GM18951 (cell line): ENCODE measurements around the gene GNL3L.
"Not testable (repeated sequence)": the region's sequence is repeated elsewhere in the genome, so short reads cannot be mapped to it uniquely, and the experiment has no call there.

ENCODE experiments used
- POLR2A ChIP-seq: IDR thresholded peaks from 4 replicates; pipeline ENCODE4 v1.6.1; 2011; ENCODE audit warnings: mild to moderate bottlenecking; ENCODE audit not compliant: insufficient read length, insufficient read depth; ENCODE audit errors: extremely low read depth
- in situ Hi-C: fragments of 300-500 bp; cut with MboI; formaldehyde crosslinking; loops from one replicate; pipeline ENCODE4 v1.12.0; 2022; ENCODE audit warnings: low sequenced_read_pairs, mixed read lengths, inconsistent platforms; ENCODE audit not compliant: unreplicated experiment

The GNL3L gene, protein sequence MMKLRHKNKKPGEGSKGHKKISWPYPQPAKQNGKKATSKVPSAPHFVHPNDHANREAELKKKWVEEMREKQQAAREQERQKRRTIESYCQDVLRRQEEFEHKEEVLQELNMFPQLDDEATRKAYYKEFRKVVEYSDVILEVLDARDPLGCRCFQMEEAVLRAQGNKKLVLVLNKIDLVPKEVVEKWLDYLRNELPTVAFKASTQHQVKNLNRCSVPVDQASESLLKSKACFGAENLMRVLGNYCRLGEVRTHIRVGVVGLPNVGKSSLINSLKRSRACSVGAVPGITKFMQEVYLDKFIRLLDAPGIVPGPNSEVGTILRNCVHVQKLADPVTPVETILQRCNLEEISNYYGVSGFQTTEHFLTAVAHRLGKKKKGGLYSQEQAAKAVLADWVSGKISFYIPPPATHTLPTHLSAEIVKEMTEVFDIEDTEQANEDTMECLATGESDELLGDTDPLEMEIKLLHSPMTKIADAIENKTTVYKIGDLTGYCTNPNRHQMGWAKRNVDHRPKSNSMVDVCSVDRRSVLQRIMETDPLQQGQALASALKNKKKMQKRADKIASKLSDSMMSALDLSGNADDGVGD

DNA sequence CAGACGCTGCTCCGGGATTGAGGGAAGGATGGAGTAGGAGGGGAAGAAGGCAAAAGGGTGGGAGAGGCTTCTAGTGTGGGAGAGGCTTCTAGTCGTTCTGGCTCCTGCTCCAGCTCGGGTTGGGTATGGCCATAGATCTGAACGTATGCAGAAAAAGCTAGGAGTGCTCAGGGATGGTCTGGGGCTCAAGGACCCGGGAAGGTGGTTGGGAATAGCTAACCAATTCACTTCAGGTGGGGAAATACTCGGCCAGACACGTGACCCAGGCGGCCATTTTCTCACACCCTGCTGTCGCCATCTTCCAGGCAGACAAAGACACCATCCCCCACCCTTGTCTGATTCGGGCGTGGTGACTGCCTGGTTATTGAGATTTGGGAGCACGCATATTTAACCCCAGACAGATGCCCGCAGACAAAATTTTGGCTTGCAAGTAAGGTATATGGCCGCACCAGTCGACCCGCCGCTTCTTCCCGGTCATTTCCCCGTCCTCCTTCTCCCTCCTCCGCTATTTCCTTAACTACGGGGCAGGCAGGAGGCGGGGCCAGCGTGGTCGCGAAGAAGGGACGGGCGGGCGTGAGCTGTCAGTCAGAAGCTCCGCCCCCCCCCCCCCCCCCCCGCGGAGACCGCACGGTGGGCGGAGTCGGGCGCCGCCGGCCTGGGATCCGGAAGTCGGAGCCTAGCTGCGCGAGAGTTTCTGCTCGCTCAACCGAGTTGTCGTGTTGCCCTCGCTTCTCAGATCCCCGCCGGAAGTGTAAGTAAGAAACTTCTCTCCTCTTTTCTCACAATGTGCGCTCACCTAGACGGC lies at the start of gene GNL3L:
GNL3L (plus strand) TSS at position 668 of the 805 bp plus-strand sequence. CDS start 2,348 bp downstream, outside the sequence.
- peak; percentile 68 for TF ChIP-seq POLR2A
- in situ Hi-C loops, result no loop called here

DNA sequence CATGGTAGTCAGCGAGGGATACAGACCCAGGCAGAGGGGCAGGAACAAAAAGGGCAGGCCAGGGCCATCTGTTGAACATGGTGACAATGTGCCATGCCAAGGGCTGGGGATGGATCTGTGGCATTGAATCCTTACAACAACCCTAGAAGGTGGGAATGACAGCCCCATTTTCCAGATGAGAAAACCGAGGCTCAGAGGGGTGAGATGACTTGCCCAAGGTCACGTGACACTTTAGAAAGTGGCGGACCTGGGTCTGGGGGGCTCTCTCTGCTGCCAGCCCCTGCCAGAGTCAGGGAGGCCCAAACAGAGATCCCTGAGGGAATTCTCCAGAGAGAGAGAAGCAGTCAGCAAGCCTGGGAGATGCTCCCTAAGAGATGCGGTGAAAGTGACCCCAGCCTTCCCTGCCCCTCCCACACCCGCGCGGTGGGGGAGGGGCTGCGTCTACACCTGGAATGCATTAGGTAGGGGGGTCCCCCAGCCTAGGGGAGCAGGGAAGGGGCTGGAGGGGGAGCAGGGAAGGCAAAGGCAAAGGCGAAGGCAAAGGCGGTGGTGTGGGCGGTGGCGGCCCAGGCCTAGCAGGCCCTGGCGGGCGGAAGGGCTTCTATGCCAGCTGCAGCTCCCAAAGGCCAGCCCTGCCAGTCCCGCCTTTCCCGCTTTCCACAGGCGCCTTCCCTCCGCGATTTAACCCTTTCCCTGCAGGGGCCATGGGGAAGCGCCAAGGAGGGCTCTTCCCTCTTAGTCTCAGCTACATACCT lies 47.0 kb upstream of the GNL3L start:
- no peak for TF ChIP-seq POLR2A
- in situ Hi-C loops, result no loop called here

DNA sequence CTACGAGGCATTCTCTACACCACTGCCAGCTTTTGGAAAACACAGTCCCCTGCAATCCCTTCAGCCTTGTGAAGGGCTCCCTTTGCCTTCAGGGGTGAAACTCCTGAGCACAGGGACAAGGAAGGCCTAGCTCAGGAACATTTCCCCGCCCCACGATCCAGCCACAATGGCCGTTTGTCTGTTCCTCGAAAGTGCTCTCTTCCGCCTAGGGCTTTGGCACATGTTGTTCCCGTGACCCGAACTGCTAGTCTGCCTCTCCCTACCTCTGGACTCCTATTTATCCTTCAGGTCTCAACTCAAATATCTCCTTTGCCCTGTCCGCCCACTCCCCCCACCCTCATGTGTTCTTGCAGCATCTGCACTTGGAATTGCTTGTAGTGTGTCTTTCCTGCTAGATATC lies 46.1 kb upstream of the GNL3L start:
- in situ Hi-C loops, result no loop called here
- TF ChIP-seq POLR2A, result no peak

DNA sequence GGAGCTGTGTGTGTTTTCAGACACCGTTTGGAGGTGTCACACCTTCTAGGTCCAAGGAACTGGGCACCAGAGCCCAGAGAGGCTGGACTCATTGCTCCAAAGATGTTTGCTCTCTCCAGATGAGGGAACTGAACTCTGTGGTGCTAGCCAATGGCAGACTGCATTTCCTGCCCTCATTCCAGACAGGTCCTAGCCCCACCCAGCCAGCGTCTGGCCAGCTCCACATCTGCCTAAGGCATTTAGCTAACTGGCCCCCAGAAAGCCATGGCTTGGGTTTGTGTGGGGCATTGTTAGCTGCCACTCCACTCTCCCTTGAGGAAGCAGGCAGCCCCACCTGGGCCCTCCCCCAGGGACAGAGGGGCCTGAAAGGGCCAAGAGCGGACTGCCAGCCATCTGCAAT lies 45.4 kb upstream of the GNL3L start:
- TF ChIP-seq POLR2A, result no peak
- in situ Hi-C loops, result no loop called here

DNA sequence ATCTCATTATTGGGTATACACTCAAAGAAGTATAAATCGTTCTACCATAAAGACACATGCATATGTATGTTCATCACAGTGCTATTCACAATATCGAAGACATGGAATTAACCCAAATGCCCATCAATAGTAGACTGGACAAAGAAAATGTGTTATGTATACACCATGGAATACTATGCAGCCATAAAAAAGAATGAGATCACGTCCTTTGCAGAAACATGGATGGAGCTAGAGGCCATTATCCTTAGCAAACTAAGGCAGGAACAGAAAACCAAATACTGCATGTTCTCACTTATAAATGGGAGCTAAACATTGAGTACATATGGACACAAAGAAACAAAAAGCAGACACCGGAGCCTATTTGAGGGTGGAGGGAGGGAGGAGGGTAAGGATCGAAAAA lies 40.2 kb upstream of the GNL3L start:
- in situ Hi-C loops, result not testable (repeated sequence)

DNA sequence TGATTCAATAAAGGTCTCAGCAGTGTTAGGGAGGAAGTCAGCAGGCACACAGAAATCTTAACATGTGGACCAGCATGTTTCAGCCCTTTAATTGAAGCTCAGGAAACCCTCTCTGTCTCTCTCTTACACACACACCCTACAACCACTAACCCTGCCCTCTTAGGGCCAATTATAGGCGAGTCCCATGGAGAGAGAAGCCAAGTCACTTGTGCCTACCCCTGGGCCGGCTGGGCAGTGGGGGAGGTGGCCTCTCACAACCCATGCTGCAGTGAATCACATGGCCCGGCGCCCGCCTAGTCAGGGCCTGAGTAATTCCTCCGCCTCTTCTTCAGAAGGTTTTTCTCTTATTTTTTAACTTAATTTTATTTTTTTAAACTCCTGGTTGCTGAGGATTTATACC lies 37.7 kb upstream of the GNL3L start:
- no peak for TF ChIP-seq POLR2A
- in situ Hi-C loops, result no loop called here

DNA sequence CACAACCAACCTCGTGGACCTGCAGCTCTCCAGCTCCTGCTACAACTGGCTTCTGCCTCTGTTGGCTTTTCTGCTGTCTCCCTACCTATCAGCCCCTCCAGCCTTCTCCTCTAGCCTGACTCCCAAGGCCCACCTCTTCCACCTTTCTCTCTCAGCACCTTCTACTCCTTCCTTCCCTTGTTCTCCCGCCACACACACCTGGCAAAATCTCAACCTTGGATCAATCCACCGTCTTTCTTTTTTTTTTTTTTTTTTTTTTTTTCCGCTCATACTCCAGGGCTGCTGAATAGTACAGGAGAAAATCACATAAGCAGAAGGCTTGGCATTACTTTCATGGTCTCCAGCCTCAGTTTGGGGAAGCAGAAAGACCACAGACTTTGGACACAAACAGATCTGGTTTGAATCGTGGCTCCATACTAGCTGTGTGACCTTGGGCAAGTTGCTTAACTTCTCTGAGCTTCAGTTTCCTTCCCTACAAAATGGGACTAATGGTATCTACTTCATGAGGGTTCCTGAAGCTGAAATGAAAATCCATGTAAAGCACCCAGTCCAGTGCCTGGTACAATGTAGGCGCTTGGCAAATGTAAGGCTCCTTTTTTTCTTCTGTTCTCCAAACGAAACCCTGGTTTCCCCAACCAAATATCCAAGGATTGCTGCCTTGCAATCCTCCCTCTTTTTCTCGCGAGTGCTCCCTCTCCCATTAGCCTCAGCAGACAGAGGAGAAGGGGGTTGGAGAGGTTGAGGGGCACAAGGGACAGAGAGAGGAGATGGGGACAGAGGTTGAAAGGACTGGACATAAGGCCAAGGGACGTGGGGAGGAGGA lies 35.6 kb upstream of the GNL3L start:
- no peak for TF ChIP-seq POLR2A
- in situ Hi-C loops, result no loop called here

DNA sequence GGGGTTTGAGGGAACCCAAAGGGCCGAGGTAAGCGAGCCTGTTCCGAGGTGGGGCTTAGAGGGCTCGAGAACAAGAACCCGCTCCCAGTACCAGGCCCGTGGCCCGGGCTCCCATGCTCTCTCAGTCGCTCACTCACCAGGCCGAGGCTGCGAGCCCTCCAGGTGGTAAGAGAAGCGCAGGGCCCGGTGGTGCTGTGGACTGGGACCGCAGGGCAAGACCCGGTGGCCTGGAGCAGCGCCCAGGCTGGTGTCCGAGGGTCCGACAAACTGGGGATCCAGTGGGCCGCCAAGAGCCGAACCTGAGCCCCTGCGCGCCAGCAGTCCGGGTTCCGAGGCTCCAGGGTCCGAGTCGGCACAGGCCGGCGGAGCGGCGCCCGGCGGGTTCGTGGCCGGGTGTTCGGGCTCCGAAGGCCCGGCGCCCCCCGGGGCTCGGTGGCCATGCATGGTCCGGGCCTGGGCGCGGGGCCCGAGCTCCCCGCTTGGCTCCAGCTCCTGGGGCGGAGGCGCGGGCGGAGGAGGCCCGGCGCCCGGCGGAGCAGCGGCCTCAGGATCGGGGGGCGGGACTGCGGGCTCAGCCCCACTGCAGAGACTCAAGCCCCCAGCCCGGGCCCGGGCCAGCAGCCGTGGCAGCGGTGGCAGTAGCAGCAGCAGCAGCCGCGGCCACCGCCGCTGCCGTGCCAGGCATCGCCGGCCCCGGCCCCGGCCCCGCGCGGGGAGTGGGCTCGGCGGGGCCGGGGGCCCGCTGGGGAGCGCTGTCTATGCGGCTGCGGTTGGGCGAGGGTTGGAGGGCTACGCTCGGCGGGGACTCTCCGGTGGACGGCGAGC lies 34.8 kb upstream of the GNL3L start:
- no peak for TF ChIP-seq POLR2A
- in situ Hi-C loops, result no loop called here

DNA sequence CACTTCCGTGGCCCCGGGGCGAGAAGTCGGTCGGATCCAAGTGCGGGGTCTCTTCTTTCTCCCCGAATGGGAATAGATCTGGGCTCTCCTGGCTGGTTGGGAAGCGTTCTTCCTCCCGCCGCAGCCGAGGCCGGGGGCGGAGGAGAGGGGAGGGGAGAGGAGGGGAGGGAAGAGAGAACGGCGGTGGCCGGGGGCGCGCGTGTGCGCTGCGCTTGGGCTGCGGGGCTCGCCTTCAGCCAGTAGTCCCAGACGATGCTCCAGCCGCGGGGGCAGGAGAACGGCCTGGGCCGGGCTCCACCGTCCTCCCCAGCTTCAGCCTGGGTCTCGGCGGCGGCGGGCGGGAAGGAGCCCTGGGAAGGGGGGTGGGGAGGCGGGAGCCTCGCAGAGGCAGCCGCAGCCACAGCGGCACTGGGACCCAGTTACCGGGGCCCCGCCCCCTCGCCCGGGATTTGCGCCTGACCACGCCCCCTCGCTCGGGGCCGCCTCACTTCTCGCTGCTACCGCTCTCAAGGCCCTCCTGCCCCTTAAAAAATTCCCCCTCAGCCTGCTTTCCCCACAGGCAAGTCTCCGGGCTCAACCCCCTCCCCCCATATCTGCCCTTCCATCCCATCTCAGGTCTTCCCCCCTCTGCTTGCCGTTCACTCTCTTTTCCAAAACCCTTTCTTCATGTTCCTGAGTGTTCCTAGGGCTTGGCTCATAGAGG lies 34.1 kb upstream of the GNL3L start, which contains the start of gene FGD1:
FGD1 (minus strand) TSS at position 421 of the 703 bp plus-strand sequence. CDS start 802 bp downstream, outside the sequence.
- no peak for TF ChIP-seq POLR2A
- in situ Hi-C loops, result no loop called here

DNA sequence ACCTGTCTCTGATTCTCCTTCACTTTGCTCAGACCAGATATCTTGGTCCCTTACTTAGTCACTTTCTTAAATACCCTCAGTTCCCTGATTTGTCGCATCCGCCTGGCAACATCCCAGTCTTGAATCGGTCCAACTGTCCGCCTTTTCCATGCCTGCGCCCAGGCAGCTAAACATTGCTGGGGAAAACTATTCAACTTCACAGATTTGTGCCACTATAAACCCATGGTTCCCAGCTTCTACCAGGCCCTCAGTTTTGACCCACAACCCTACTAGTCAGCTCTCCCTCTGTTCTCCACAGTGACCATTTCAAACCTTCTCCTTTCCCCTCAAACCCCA lies 33.5 kb upstream of the GNL3L start:
- TF ChIP-seq POLR2A, result no peak
- in situ Hi-C loops, result no loop called here

DNA sequence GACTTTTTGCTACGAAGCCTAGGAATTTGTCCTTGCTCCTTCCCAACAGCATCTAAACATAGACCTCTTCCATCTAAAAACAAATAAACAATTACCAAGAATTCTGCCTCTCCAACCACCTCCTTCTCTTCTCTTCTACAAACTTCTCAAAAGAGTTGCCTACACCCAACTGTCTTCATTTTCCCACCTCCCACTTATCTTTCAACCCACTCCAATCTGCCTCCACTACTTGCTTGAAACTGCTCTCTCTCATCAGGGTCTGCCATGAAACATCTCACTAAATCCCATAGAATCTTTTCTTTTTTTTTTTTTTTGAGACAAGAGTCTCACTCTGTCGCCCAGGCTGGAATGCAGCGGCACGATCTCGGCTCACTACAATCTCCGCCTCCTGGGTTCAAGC lies 33.1 kb upstream of the GNL3L start:
- in situ Hi-C loops, result no loop called here
- TF ChIP-seq POLR2A, result no peak
